Activated T-cell treated with anti-CD3 and anti-CD28 coated beads, Interleukin-2, amount 50 U/mL, for 24 hours (primary cell): ENCODE results near the gene IQSEC1.

Experiments
- DNase-seq: peaks from one replicate; pipeline ENCODE4 v3.0.0-alpha.2; 2020
- H3K27ac Mint-ChIP-seq: 2 replicates; pipeline ENCODE4 v1.8.0; 2020; ENCODE audit warnings: mild to moderate bottlenecking, mixed read lengths
- H3K27me3 Mint-ChIP-seq: 2 replicates; pipeline ENCODE4 v1.8.0; 2020; ENCODE audit warnings: mixed read lengths
- H3K36me3 Mint-ChIP-seq: 2 replicates; pipeline ENCODE4 v1.8.0; 2020; ENCODE audit warnings: low read depth, mixed read lengths
- H3K4me1 Mint-ChIP-seq: 2 replicates; pipeline ENCODE4 v1.8.0; 2020; ENCODE audit warnings: low read depth, mixed read lengths
- H3K4me3 Mint-ChIP-seq: 2 replicates; pipeline ENCODE4 v1.8.0; 2020; ENCODE audit warnings: mild to moderate bottlenecking, moderate library complexity, mixed read lengths
- H3K9me3 Mint-ChIP-seq: 2 replicates; pipeline ENCODE4 v1.8.0; 2020; ENCODE audit warnings: mixed read lengths

IQSEC1 gene

DNA sequence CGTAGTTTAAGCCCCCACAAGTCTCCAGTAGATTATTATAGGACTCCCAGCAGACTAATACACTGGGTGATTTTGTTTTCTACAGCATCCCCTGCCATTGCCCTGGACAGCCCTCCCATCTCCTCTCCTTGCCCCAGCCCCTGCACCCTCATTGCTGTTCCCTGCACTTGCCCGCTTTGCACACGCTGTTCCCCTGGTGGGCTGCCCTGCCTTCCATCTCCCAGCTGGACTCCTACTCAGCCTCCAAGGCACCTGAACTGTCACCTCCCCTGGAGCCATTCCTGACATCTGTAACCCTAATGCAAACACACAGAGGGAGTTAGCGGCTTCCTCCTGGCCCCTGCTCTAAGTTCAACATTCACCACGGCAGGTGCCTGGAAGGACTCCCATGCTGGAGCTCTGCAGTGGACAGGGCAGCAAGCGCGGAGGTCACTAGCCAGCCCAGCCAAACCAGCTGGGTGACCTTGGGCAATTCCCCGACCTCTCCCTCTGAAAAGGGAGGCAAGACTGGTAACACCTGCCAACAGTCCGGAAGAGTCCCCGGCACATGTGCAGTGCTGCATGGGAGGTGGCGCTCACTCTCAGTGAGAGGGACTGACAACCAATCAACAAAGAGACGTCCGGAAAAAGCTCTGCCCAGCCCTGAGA is 38.8 kb upstream of the IQSEC1 start:
- no peaks in the 10 kb centered on the region for H3K27me3 Mint-ChIP-seq
- H3K27ac Mint-ChIP-seq, result no peak overlapping the region
- peaks cover 8% of the 10 kb centered on the region for H3K4me1 Mint-ChIP-seq
- no peaks in the 10 kb centered on the region for H3K36me3 Mint-ChIP-seq
- H3K9me3 Mint-ChIP-seq, result no peaks in the 10 kb centered on the region
- DNase-seq, result no peak
- H3K4me3 Mint-ChIP-seq, result no peak overlapping the region

DNA sequence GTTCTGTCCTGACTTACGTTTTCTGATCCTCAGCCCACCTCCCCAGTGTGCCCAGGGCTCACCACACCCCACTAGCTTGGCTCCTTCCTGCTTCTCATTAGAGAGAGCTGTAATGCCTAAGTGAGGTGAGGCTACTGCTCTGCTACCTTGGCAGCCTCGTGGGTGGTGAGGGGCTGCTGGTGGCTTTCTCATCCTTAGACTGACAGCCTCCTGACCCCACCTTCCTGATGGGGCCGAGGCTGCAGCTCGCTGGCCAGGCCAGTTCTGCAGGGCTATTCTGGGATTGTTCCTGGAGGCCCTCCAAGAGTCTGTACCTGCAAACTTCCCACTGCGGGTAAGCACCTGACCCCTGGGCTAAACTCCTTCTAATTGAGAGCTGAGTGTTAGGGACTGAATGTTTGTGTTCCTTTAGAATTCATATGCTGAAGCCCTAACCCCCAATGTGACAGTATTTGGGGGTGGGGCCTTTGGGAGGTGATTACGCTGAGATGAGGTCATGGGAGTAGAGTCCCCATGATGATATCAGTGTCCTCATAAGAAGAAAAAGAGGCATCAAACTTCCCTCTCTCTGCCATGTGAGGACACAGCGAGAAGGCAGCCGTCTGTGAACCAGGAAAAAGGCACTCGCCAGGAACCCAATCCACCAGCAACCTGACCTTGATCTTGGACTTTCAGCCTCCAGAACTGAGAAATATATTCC is 38.1 kb upstream of the IQSEC1 start:
- H3K27me3 Mint-ChIP-seq, result no peaks in the 10 kb centered on the region
- no peak overlapping the region for H3K27ac Mint-ChIP-seq
- H3K36me3 Mint-ChIP-seq, result no peaks in the 10 kb centered on the region
- peaks cover 8% of the 10 kb centered on the region for H3K4me1 Mint-ChIP-seq
- no peak for DNase-seq
- no peaks in the 10 kb centered on the region for H3K9me3 Mint-ChIP-seq
- no peak overlapping the region for H3K4me3 Mint-ChIP-seq

DNA sequence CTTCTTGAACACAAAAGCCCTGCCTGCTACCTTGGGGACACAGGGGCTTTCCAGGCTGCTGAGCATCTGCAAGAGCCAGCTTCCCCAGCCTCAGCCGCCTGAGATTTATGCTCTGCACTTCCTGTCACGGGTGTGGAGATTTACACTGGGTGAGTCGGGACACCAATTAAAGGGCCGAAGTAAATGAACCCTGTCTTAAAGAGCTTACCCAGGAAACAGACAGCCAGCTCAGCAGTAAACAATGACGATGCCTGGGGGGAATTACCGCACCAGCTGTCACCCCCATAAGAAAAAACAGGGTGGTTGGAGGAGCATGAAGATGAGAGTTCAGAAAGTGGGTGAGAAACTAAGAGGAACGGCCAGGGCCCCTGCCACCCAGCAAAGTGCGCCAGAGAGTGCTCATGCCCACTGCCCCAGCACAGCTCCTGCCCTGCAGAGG is 37.5 kb upstream of the IQSEC1 start:
- H3K9me3 Mint-ChIP-seq, result no peaks in the 10 kb centered on the region
- H3K36me3 Mint-ChIP-seq, result no peaks in the 10 kb centered on the region
- H3K4me1 Mint-ChIP-seq, result peaks cover 8% of the 10 kb centered on the region
- no peak overlapping the region for H3K4me3 Mint-ChIP-seq
- peak overlapping the region; percentile 20 for H3K27ac Mint-ChIP-seq
- peak; percentile 36 for DNase-seq
- H3K27me3 Mint-ChIP-seq, result no peaks in the 10 kb centered on the region

DNA sequence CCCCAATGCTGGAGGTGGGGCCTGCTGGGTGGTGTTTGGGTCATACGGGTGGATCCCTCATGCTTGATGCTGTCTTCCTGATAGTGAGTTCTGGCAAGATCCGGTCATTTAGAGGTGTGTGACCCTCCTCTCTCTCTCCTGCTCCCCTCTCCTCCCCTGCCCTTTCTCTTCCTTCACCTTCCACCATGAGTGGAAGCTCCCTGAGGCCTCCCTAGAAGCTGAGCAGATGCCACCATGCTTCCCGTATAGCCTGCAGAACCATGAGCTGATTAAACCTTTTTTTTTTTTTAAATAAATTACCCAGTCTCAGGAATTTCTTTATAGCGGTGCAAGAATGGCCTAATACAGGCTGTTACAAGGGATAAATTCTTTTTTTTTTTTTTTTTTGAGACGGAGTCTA is 36.3 kb upstream of the IQSEC1 start:
- no peak for DNase-seq
- no peak overlapping the region for H3K4me3 Mint-ChIP-seq
- H3K27me3 Mint-ChIP-seq, result no peaks in the 10 kb centered on the region
- no peak overlapping the region for H3K27ac Mint-ChIP-seq
- no peaks in the 10 kb centered on the region for H3K9me3 Mint-ChIP-seq
- peaks cover 8% of the 10 kb centered on the region for H3K4me1 Mint-ChIP-seq
- no peaks in the 10 kb centered on the region for H3K36me3 Mint-ChIP-seq

DNA sequence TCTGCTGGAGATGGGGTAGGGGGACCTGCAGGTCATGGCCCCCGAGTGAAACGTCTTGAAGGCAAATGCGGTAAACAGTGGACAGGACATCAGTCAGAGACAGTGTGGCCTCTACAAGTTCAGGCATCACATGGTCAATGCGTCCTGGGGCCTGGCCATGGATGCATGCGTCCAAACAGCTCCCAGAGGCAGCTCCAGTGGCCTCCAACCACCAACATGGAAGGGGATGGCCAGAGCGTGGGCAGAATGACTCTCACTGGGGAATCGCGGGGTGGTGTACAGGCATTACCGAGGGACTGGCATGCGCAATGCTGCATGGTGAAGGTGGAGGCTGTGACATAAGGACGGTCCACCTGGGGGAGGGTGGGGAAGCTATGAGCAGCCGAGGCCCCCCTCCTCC is 35.6 kb upstream of the IQSEC1 start:
- H3K9me3 Mint-ChIP-seq, result no peaks in the 10 kb centered on the region

DNA sequence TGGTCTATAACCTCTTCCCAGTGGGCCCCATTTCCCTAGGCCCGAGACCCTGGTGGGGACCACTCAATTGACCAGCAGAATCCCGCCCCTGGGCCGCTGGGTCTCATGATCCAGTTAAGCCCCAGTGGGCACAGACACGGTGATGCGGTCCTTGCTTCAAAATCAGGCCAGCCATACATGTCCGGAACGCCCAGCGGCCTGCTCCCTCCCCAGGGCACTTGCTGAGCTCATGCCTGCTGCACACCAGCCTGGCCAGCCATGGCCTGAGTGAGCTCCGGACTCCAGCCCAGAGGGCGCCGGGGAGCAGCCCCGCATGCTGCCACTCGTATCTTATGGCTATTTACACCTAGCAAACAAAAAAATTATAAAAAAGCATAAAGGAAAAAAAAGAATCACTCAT is 34.4 kb upstream of the IQSEC1 start:
- no peaks in the 10 kb centered on the region for H3K27me3 Mint-ChIP-seq
- H3K27ac Mint-ChIP-seq, result no peak overlapping the region
- DNase-seq, result no peak
- no peaks in the 10 kb centered on the region for H3K9me3 Mint-ChIP-seq
- no peak overlapping the region for H3K4me3 Mint-ChIP-seq
- no peaks in the 10 kb centered on the region for H3K36me3 Mint-ChIP-seq
- peaks cover 8% of the 10 kb centered on the region for H3K4me1 Mint-ChIP-seq

More for the DNA sequence above, 35.6 kb upstream of the IQSEC1 start:
- H3K27ac Mint-ChIP-seq, result no peak overlapping the region
- DNase-seq, result no peak
- H3K4me1 Mint-ChIP-seq, result peaks cover 8% of the 10 kb centered on the region
- no peaks in the 10 kb centered on the region for H3K36me3 Mint-ChIP-seq
- H3K27me3 Mint-ChIP-seq, result no peaks in the 10 kb centered on the region
- no peak overlapping the region for H3K4me3 Mint-ChIP-seq

DNA sequence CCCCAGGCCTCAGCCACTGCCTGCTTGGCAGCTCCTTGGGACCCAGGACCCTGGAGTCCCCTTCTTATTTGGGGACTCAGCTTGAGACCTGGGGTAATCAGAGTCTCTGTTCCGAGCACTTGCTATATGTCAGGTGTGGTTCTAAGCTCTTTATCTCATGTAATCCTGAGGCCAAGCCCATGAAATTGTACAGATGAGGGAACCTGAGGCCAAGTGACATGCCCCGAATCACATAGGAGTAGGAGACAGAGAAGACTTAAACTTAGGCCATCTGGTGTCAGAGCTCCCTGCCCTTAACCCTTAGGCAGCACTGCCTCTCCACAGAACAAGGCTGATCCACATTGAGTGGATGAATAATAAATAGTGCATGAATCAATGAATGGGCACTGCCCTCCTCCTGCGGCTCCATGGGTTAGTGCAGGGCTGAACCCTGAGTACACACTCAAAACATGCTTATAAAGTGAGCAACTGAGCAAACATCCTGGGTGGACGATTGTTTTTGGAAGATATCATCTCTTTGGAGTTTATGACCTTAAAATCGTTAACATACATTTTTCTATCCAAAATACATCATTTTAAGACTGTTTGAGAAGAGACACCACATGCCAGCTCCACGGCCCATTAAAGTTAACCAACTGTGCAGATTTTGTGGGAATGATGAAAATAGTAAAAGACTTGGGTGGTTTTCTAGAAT is 33.2 kb upstream of the IQSEC1 start:
- peaks cover 8% of the 10 kb centered on the region for H3K4me1 Mint-ChIP-seq
- H3K9me3 Mint-ChIP-seq, result no peaks in the 10 kb centered on the region
- H3K27me3 Mint-ChIP-seq, result no peaks in the 10 kb centered on the region
- DNase-seq, result no peak
- no peak overlapping the region for H3K4me3 Mint-ChIP-seq
- H3K36me3 Mint-ChIP-seq, result no peaks in the 10 kb centered on the region
- H3K27ac Mint-ChIP-seq, result no peak overlapping the region

DNA sequence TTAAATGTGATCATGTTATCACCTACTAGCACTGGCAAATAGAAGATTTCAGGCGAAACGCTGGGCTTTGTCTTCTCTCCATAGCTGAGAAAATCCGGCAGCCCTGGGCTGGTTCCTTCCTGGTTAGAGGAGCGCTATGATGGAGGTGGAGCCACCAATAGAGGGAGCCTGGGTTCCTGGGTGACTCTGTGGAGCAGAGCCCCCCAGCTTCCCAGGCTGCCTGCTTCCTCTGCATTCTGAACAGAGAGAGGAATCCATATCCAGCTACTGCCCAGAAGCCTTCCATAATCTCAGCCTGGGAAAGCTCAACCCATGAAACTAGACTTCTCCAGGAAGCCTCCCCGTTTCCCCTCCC is 32.6 kb upstream of the IQSEC1 start:
- DNase-seq, result no peak
- Mint-ChIP-seq H3K4me3 (no peak overlapping the region), H3K4me1 (peaks cover 6% of the 10 kb centered on the region), H3K27ac (no peak overlapping the region), H3K9me3 (no peaks in the 10 kb centered on the region), H3K36me3 (no peaks in the 10 kb centered on the region), H3K27me3 (no peaks in the 10 kb centered on the region)

DNA sequence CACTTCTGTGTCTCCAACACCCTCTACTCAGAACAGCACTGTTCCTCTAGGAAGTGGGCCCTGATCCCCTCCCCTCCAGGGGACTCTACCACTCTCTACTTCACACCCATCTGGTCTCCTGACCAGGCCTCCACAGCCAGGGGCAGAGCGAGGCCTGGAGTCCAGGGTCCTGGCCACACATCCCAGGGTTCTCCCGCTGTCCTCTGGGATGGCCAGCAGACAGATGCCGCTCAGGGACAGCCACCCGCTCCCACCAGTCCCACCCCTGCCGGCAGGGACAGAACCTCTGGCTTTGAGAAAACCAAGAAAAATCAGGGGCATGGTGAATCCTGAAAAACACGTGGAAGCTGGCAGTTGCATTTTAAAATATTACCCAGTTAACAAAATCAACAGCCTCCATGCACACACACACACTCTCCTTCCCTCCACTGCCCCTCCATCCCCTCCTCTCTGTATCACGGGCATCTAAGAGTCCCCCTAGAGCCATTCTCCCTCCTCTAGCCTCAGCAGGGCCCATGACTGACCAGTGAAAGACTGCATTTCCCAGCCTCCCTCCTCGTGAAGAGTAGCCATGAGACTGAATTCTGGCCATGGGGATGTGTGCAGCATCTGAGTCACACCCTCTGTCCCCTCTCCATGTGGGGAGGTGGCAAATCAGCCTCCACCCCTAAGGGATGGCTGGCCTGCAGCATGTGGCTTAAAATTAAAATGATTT is 32.1 kb upstream of the IQSEC1 start:
- no peaks in the 10 kb centered on the region for H3K9me3 Mint-ChIP-seq
- no peak for DNase-seq
- no peaks in the 10 kb centered on the region for H3K36me3 Mint-ChIP-seq
- no peak overlapping the region for H3K27ac Mint-ChIP-seq
- H3K4me1 Mint-ChIP-seq, result peaks cover under 1% of the 10 kb centered on the region
- H3K27me3 Mint-ChIP-seq, result no peaks in the 10 kb centered on the region
- H3K4me3 Mint-ChIP-seq, result no peak overlapping the region

DNA sequence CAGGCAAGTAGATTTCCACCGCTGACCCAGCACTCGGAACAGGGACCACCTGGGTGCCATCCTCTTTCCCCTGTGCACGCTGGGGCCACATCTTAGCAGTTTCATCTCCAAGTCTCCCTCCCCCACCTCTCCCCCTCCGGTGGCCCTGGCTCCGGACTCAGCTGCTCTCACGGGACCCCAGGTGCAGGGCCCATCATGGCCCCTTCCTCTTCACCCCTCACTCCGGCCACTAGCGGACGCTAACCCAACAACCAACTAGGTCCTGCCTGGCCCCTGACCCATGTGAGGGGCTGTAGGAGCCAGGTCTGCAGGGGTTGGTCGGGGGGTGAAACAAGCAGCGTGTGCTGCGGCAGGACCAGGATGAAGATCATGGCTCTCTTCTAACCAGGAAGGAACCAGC is 31.3 kb upstream of the IQSEC1 start:
- Mint-ChIP-seq H3K9me3 (no peaks in the 10 kb centered on the region), H3K36me3 (no peaks in the 10 kb centered on the region), H3K4me1 (no peaks in the 10 kb centered on the region), H3K4me3 (no peak overlapping the region), H3K27me3 (no peaks in the 10 kb centered on the region), H3K27ac (no peak overlapping the region)
- DNase-seq, result no peak

DNA sequence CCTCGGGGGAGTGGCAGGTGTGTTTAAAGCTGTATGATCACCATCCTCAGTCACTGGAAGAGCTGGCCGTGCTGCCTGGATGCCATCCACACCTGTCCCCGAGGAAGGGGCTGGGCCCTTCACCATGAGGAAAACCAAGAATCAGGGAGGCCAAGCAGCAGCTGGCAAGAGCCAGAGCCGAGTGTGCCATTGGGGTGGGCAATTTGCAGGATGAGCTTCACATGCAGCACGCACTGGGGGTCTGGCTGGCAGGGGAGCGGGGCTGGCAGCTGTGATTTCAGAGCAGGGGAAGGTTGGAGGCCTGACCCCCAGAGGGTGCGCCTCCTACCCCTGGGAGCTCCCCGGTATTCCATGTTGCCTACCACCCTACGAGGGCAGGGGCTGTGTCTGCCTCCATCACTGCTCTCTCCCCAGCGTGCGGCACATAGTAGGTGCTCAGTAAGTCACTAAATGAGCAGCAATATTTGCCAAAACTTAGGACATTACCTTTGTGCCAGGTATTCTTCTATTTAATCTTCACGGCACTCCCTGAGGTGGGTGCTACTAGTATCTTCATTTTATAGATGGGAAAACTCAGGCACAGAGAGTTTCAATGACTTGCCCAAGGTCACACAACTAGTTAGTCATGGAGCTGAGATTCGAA is 30.3 kb upstream of the IQSEC1 start:
- H3K9me3 Mint-ChIP-seq, result no peaks in the 10 kb centered on the region
- DNase-seq, result no peak
- H3K4me3 Mint-ChIP-seq, result no peak overlapping the region
- no peaks in the 10 kb centered on the region for H3K27me3 Mint-ChIP-seq
- no peaks in the 10 kb centered on the region for H3K36me3 Mint-ChIP-seq
- no peak overlapping the region for H3K27ac Mint-ChIP-seq
- no peaks in the 10 kb centered on the region for H3K4me1 Mint-ChIP-seq

DNA sequence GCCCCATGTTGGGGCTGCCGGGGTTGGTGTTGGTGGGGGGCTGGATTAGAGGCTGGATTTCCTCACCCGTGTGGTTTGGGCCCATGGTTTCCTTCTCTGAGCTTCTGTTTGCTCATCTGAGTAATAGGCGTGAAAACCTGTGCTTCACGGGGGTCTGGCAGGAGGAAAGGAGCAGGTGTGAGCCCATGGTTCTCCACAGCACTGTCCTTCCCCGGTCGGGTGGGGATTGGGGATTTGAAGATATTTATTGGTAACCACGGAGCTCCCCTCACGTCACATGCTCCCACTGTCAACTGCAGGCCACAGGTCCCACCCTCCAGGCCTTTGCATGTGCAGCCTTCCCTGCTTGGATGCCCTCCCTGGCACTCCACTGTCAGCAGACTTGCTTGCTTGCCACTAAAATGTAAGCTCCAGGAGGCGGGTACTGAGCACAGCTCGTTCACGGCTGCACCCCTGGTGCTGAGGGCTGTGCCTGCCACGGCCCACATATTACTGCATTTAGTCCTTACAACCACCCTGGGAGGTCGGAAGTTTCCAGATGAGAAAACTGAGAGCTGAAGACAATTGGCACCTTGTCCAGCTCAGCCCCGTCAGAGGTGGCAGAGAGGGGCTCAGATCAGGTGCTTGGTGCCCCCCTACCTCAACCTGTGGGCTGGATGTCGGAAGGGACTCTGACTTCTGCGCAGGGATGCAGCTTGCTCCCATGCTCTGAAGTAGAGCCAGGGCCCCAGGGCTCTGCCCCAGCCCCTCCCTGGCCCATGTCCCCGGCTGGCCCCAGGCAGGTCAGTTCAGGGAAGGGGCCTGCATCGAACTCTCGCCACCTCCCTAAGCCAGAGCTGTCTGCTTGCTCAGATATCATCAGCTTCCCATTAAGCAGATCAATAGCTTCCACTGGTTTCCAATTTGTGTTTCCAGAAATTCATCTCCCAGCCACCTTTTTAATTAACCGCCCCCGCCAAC is 29.4 kb upstream of the IQSEC1 start:
- no peaks in the 10 kb centered on the region for H3K36me3 Mint-ChIP-seq
- no peak overlapping the region for H3K4me3 Mint-ChIP-seq
- H3K27ac Mint-ChIP-seq, result no peak overlapping the region
- no peaks in the 10 kb centered on the region for H3K4me1 Mint-ChIP-seq
- no peak for DNase-seq
- H3K9me3 Mint-ChIP-seq, result no peaks in the 10 kb centered on the region
- H3K27me3 Mint-ChIP-seq, result no peaks in the 10 kb centered on the region

DNA sequence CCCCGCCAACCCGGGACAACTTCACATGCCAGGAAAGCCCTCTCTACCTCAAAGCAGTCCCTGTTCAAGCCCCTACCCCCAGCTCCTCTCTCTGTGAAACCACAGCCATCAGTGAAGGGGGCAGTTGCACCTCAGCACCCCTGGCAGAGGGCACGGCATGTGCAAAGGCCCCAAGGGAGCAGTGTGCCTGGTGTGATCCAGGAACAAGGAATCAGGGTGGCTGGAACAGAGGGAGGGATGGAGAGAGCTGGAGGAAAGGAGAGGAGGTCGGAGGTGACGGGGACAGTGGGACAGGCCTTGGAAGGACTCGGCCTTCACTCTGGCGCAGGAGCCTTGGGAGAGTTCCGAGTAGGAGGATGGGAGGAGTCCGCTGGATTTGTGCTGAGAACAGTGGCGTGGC is 26.5 kb upstream of the IQSEC1 start:
- H3K4me3 Mint-ChIP-seq, result no peak overlapping the region
- no peaks in the 10 kb centered on the region for H3K9me3 Mint-ChIP-seq
- H3K27ac Mint-ChIP-seq, result no peak overlapping the region
- H3K27me3 Mint-ChIP-seq, result peaks cover 8% of the 10 kb centered on the region
- H3K36me3 Mint-ChIP-seq, result no peaks in the 10 kb centered on the region
- no peaks in the 10 kb centered on the region for H3K4me1 Mint-ChIP-seq
- no peak for DNase-seq
